ENCODE results near the gene VDAC1. TPM values are rescaled to one million over a fixed set of nuclear protein-coding genes. Genes with fewer than 3 reads are reported as not detected.

The VDAC1 gene
- total RNA-seq, 1 experiment from 2014 or later = 334 TPM

DNA sequence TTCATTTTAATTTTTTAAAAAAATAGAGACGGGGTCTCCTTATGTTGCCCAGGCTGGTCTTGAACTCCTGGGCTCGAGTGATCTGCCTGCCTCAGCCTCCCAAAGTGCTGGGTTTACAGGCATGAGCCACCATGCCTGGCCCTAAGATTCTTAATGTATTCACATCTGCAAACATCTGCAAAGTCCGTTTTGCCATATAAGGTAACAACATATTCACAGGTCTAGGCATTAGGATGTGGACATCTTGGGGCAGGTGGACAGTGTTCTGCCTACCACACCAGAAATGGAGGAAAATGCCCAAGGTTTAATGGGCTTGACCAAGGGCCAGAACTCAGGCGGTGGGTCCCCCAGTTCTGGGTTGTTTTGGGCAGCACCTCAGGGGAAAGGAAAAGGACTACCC, 41.6 kb upstream of the VDAC1 start:
- Mint-ChIP-seq H3K4me3 (ENCODE audit: unreplicated experiment) (no peak overlapping the region), H3K27me3 (ENCODE audit: insufficient read depth, unreplicated experiment) (no peaks in the 10 kb centered on the region), H3K9me3 (ENCODE audit: unreplicated experiment) (no peaks in the 10 kb centered on the region), H3K4me1 (ENCODE audit: insufficient read depth, unreplicated experiment) (peaks cover 10% of the 10 kb centered on the region), H3K27ac (ENCODE audit: low read depth, unreplicated experiment) (no peak overlapping the region), H3K36me3 (ENCODE audit: insufficient read depth, unreplicated experiment) (no peaks in the 10 kb centered on the region)
- no peak for DNase-seq (ENCODE audit: unreplicated experiment)
- BruUV-seq (replicated peaks) = no TSS peak
- intact Hi-C loops (cut with micrococcal nuclease) = no loop called here
- ChIA-PET CTCF (interaction anchor here (1.7 to 25.6 kb wide), 2 partner anchors 8 to 95 kb away, joined by 6 to 867 read pairs; no protein-coding TSS in a partner anchor), POLR2A (interaction anchor here (0.7 kb wide), 2 partner anchors 65 to 130 kb away, joined by 3 to 4 read pairs; no protein-coding TSS in a partner anchor)
- TF ChIP-seq, protein P1, sequence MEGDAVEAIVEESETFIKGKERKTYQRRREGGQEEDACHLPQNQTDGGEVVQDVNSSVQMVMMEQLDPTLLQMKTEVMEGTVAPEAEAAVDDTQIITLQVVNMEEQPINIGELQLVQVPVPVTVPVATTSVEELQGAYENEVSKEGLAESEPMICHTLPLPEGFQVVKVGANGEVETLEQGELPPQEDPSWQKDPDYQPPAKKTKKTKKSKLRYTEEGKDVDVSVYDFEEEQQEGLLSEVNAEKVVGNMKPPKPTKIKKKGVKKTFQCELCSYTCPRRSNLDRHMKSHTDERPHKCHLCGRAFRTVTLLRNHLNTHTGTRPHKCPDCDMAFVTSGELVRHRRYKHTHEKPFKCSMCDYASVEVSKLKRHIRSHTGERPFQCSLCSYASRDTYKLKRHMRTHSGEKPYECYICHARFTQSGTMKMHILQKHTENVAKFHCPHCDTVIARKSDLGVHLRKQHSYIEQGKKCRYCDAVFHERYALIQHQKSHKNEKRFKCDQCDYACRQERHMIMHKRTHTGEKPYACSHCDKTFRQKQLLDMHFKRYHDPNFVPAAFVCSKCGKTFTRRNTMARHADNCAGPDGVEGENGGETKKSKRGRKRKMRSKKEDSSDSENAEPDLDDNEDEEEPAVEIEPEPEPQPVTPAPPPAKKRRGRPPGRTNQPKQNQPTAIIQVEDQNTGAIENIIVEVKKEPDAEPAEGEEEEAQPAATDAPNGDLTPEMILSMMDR (IDR thresholded peaks at IDR 0.05; ENCODE audit: unreplicated experiment) = no peak

DNA sequence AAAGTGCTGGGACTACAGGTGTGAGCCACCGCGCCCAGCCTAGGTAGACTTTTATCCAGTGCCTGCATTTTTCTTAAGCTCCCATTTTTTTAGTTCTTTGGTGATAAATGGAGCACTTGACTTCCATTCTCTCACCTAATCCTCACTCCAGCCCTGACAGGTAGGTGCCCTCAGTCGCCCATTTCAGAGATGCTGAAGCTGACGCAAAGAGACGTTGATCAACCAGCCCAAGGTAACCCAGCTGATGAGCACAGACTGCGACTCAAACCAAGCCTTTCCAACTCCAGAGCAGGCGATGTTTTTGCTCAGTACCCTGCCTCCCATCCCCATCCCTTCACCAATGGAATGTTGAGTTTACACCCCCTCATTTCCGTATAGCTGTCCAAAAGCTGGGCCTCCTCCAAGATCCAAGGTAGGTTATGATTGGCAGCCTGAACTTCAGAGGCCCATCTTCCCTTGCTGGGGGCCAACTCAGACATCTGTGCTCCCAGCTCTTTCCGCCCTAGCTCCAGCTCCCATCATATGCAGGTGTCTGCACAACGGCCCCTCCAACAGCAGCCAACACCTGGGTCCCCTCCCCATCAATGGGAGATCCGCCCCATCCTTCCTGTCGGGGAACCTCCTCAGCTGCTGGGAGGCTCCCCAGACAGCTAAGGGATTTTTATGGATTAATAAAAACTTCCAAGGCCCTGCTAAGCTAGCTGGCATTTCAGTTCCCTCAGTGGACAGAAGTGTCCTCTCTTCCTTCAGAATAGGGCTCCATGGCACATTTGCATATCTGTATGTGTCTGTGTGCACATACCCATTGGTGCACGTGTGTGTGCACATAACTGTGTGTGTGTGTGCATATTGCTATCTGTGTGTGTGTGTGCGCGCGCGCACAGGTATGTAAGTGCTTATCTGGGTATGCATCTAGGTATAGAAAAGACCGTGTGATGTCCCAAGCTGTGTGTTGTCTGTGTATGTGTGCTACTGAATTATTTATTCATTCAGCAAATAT, 39.3 kb upstream of the VDAC1 start:
- H3K27ac Mint-ChIP-seq (ENCODE audit: low read depth, unreplicated experiment) = no peak overlapping the region
- no peaks in the 10 kb centered on the region for H3K9me3 Mint-ChIP-seq (ENCODE audit: unreplicated experiment)
- intact Hi-C loops (cut with micrococcal nuclease) = no loop called here
- TF ChIP-seq, protein P1 (IDR thresholded peaks at IDR 0.05; ENCODE audit: unreplicated experiment) = no peak
- BruUV-seq (replicated peaks) = no TSS peak
- CTCF ChIA-PET = interaction anchor here (0.5 to 25.6 kb wide), 14 partner anchors 7 to 501 kb away, joined by 3 to 867 read pairs (median 4); no protein-coding TSS in a partner anchor
- no peak for DNase-seq (ENCODE audit: unreplicated experiment)
- H3K36me3 Mint-ChIP-seq (ENCODE audit: insufficient read depth, unreplicated experiment) = no peaks in the 10 kb centered on the region
- POLR2A ChIA-PET = interaction anchor here (0.6 to 4.9 kb wide), 14 partner anchors 15 to 553 kb away, joined by 3 to 44 read pairs (median 4); partner anchors contain the start of genes SKP1 and VDAC1
- H3K4me3 Mint-ChIP-seq (ENCODE audit: unreplicated experiment) = no peak overlapping the region
- H3K27me3 Mint-ChIP-seq (ENCODE audit: insufficient read depth, unreplicated experiment) = no peaks in the 10 kb centered on the region
- H3K4me1 Mint-ChIP-seq (ENCODE audit: insufficient read depth, unreplicated experiment) = peaks cover 5% of the 10 kb centered on the region

DNA sequence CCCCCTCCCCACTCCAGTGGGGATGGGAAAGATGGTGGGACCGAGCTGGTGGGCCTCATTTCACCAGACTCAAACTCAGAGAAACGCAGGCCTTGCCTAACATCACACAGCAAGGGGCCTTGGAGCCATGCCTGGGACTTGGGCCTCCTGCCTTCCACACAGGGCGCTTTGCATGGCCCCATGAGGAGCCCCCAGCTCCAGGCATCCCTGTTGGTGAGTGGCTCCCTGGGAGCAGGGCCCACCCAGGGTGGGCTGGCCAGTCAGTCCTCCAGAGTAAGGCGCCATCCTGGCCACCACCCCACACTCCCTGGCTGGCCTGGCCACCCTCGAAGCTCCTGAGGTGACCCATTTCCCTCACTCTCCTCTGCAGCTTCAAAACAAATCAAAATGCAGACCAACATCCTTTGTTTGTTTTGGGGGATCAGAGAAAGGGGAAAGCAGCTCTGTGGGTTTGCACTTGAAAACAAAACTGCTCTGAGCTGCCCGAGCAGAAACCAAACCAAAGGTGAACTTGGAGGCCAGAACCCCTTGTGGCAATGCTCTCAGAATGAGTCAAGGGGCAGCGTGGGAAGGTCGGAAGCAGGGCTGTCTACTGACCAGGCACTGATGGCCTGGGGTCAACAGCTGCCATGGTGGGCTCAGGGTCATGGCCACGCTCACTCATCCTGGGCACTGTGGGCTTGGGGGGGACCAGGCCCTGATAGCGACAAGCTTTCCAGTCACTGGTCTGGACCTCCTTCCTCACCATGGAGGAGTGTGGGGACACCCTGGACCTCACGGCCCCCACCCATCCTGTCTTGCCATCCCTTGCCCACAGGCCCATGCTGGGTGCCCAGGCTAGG, 37.0 kb upstream of the VDAC1 start:
- Mint-ChIP-seq H3K9me3 (ENCODE audit: unreplicated experiment) (no peaks in the 10 kb centered on the region), H3K4me3 (ENCODE audit: unreplicated experiment) (no peak overlapping the region), H3K27me3 (ENCODE audit: insufficient read depth, unreplicated experiment) (no peaks in the 10 kb centered on the region), H3K36me3 (ENCODE audit: insufficient read depth, unreplicated experiment) (no peaks in the 10 kb centered on the region), H3K27ac (ENCODE audit: low read depth, unreplicated experiment) (no peak overlapping the region), H3K4me1 (ENCODE audit: insufficient read depth, unreplicated experiment) (peaks cover 11% of the 10 kb centered on the region)
- no TSS peak for BruUV-seq (replicated peaks)
- POLR2A ChIA-PET = interaction anchor here (0.6 to 4.9 kb wide), 2 partner anchors 9 to 98 kb away, joined by 3 to 44 read pairs; no protein-coding TSS in a partner anchor
- TF ChIP-seq, protein P1 (IDR thresholded peaks at IDR 0.05; ENCODE audit: unreplicated experiment) = no peak
- no peak for DNase-seq (ENCODE audit: unreplicated experiment)
- intact Hi-C loops (cut with micrococcal nuclease) = no loop called here
- CTCF ChIA-PET = interaction anchor here (0.5 to 25.6 kb wide), 18 partner anchors 9 to 1528 kb away, joined by 3 to 867 read pairs (median 6); no protein-coding TSS in a partner anchor
